ENCODE measurements around the gene RGS3.

The RGS3 gene

GRCh38 chr9:113471566-113471965 lies 8.0 kb downstream of the RGS3 start:
- POLR2A ChIA-PET, result no interaction called here
- CTCF ChIA-PET, result interaction anchor here (1.6 kb wide), 1 partner anchor 22 kb away, joined by 6 read pairs; no protein-coding TSS in a partner anchor
- no peak for TF ChIP-seq CTCF (IDR thresholded peaks at IDR 0.05; ENCODE audit: control extremely low read depth, extremely low read depth, low read depth, missing control alignments)
- no peak for DNase-seq (ENCODE audit: extremely low spot score)

- ChIA-PET CTCF (no interaction called here), POLR2A (no interaction called here)
- no peak for TF ChIP-seq CTCF (IDR thresholded peaks at IDR 0.05; ENCODE audit: control extremely low read depth, extremely low read depth, low read depth, missing control alignments)
- DNase-seq (ENCODE audit: extremely low spot score), result no peak
Observed at GRCh38 chr9:113472199-113472598, 8.7 kb downstream of the RGS3 start.

- CTCF ChIA-PET, result interaction anchor here (0.7 to 2.0 kb wide), 6 partner anchors 10 to 184 kb away, joined by 3 to 9 read pairs (median 4); no protein-coding TSS in a partner anchor
- POLR2A ChIA-PET, result interaction anchor here (0.5 kb wide), 1 partner anchor 45 kb away, joined by 3 read pairs; no protein-coding TSS in a partner anchor
- no peak for DNase-seq (ENCODE audit: extremely low spot score)
- TF ChIP-seq CTCF (IDR thresholded peaks at IDR 0.05; ENCODE audit: control extremely low read depth, extremely low read depth, low read depth, missing control alignments), result no peak
Observed at GRCh38 chr9:113474360-113475028, 11.0 kb downstream of the RGS3 start.

- CTCF ChIA-PET, result interaction anchor here (0.7 to 2.0 kb wide), 4 partner anchors 10 to 183 kb away, joined by 3 to 9 read pairs (median 4); no protein-coding TSS in a partner anchor
- no peak for DNase-seq (ENCODE audit: extremely low spot score)
Observed at GRCh38 chr9:113475031-113475430, 11.5 kb downstream of the RGS3 start.

GRCh38 chr9:113475992-113476391 lies 12.5 kb downstream of the RGS3 start:
- ChIA-PET CTCF (interaction anchor here (1.1 kb wide), 1 partner anchor 56 kb away, joined by 3 read pairs; no protein-coding TSS in a partner anchor), POLR2A (no interaction called here)
- no peak for DNase-seq (ENCODE audit: extremely low spot score)
- no peak for TF ChIP-seq CTCF (IDR thresholded peaks at IDR 0.05; ENCODE audit: control extremely low read depth, extremely low read depth, low read depth, missing control alignments)

More at GRCh38 chr9:113475031-113475430, 11.5 kb downstream of the RGS3 start:
- POLR2A ChIA-PET, result no interaction called here
- TF ChIP-seq CTCF (IDR thresholded peaks at IDR 0.05; ENCODE audit: control extremely low read depth, extremely low read depth, low read depth, missing control alignments), result no peak

GRCh38 chr9:113476511-113476916 lies 13.0 kb downstream of the RGS3 start:
- CTCF ChIA-PET, result interaction anchor here (1.0 to 1.9 kb wide), 3 partner anchors 19 to 201 kb away, joined by 3 to 10 read pairs (median 4); partner anchors contain the start of gene CDC26
- no peak for TF ChIP-seq CTCF (IDR thresholded peaks at IDR 0.05; ENCODE audit: control extremely low read depth, extremely low read depth, low read depth, missing control alignments)
- POLR2A ChIA-PET, result no interaction called here
- no peak for DNase-seq (ENCODE audit: extremely low spot score)

All from GM10248 (cell line).